Kasumi-1 (cell line): ENCODE results near the gene CPNE5.
"Not testable (repeated sequence)": the region's sequence is repeated elsewhere in the genome, so short reads cannot be mapped to it uniquely, and the experiment has no call there.

Experiments
- DNase-seq, 2 experiments: peaks; one replicate each; lab custom pipeline; 2025; lab: John Stamatoyannopoulos, UW

Gene CPNE5

DNA sequence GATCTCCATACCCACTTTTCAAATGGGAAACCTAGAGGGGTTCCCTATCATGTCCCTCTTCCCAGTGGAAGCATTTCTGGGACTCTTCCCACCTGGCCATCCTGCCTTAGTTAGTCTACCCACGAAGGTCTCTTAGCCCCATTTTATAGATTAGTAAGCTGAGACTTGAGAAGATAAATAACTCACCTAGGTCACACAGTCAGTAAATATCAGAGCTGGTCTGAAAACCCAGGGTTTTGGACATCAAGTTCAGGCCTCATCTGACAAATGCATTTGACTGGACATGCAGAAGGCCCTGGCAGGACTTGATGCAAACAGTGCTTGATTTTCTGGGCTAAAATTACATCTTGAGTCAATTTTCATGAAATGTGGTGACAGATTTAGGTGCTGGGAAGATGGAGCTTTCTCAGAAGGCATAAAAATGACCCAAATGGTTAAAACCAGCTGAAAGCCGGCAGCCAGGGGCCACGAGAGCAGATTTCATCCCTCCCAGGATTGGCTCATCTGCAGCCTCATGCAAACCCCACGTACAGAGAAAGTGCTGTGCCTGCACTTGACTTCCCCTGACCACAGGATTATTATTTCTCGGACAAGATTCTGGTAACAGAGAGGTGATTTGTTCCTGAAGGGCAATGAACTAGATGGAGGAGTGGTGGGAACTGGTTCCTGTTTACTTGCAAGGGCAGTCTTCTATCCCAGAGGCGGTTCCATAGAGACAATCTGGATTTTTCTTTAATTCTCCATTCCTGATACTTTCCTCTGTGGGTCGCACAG, 23.1 kb downstream of the CPNE5 start:
- no peak for DNase-seq

DNA sequence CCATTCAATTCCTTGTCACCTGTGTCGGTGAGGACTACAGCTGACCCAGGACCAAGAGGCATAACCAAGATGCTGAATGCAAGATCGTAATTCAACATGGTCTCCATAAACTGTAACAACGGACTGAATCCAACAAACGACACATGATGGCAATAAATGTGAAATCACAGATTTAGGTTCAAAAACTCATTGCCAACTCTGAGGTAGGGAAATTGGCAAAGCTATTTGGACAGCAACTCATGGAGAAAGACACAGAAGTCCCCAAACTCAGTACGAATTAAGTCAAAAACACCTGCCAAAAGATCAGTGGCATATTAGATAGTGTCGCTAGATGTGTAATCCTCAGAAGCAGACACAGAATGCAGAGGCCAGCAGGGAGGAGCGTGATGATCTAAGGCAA, 25.0 kb downstream of the CPNE5 start:
- DNase-seq, result no peak

DNA sequence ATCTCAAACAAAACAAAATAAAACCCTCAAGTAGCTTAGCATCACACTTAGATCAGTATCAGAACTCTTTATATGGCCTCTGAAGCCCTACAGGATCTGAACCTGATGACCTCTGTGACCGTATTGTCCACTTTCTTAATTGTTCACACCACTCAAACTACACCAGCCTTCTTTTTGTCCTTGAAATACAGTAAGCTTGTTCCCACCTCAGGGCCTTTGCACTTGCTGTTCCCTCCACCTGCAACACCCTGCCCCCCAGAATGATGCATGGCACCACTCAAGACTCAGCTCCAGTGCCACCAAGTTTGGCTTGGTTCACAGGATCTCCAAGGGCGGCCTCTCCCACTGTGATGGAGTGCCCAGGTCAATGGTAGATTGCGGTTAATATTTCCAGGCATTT, 25.7 kb downstream of the CPNE5 start:
- DNase-seq, result no peak

DNA sequence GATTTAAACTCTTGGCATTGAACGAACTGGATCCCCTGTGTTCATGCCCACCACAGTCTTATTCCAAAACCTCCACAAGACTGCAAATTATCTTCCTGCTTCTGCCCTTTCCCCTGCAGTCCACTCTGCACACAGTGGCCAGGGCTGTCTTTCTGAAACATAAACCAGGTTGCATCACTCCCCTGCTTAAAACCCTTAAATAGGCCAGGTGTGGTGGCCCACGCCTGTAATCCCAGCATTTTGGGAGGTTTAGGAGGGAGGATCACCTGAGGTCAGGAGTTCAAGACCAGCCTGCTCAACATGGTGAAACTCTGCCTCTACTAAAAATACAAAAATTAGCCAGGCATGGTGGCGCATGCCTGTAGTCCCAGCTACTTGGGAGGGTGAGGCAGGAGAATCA, 26.2 kb downstream of the CPNE5 start:
- not testable (repeated sequence) for DNase-seq

DNA sequence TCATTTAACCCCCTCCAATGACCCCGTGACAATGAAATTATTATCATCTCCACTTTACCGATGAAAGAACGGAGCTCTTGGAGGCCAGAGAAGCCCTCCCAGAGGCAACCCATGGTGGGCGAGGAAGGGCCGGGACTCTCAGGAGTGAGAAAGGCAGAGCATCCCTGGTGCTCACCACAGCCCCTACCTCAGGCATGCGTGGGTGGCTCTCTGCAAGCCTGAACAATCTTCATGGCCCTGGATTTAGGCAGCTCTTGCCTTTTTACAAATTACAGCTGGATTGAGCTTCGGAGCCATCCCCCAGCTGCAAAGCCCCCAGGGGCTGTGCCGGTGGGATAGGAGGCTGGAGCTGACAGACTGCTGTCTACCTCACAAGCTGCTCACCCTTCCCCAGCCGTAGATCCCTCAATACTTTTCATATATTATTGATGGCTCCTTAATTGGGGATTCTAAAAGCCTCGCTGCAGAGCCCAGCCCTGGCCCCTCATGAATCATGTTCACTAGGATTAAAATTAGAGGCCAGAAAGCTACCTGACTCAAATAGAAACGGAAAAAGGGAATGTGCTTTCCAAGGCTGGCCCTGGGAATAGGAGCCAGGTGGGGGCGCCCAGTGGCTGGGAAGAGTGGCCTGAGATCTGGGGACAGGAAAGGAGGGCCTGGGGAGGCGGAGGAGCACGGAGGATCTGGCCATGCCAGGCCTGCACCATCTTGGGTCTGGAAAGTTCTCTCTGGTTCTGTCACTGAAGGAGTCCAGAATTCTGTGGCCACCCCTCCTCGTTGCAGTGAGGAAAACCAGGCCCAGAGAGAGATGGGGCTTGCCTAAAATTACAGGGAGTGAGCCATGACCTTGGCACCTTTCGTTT, 29.1 kb downstream of the CPNE5 start:
- no peak for DNase-seq

DNA sequence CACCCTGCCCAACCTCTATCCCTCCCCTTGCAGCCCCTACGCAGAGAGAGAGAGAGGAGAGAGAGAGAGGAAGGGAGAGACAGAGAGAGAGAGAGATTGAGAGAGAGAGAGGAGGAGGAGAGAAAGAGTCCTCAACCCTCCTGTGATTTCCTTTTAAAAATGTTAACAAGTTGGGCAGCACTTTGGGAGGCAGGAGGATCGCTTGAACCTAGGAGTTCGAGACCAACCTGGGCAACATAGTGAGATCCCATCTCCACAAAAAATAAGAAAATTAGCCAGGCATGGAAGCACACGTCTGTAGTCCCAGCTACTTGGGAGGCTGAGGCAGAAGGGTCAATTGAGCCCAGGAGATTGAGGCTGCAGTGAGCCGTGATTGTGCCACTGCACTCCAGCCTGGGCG, 30.1 kb downstream of the CPNE5 start:
- no peak for DNase-seq

DNA sequence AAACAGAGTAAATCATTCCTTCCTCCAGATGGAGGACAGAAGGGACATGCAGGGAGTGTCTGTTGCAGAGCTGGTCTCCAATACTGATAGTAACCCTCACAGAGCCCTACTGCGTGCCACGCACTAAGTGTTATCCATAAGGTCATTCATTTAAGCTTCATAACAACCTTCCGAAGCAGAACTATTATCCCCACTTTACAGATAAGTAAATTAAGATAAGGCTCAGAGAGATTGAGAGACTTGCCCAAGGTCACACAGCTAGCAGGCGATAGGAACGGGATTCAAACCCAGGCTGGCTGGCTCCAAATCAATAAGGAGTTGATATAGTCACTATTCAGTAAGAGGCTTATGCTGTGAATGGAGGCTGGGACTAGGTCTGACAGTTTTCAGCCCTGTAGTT, 30.6 kb downstream of the CPNE5 start:
- DNase-seq, result no peak

DNA sequence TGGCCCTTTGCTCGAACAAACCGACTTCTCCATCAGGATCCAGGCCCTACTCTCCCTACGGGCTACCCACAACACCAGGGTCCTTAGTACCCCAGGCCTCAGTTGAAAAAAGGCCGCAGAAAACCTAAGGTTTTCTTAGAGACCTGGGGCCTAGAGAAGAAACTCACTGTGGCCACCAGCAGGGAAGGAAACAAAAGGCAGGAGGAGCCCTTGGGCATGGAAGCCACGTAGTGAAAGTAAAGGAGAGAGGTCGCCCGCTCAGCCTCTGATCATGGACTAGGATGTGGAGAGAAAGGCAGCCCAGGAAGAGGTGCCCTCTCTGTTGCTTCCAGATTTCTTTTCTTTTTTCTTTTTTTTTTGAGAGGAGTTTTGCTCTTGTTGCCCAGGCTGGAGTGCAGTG, 31.5 kb downstream of the CPNE5 start:
- no peak for DNase-seq

DNA sequence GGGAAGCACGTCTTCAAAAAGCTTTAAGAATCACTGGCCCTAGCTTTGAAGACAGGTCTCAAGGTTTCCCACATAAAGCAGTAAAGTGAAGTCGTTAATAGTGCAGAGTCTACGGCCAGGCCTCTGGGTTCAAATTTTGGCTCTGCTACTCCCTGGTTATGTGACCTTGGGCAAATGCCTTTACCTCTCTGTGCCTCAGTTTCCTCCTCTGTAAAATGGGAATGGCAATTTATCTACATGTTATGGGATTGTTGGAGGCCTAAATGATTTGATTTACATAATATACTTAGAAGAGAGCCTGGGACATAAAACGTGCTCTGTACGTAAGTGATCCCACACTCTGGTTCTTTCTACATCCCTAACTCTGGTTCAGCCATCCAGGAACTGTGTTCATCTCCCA, 32.1 kb downstream of the CPNE5 start:
- DNase-seq, result no peak

DNA sequence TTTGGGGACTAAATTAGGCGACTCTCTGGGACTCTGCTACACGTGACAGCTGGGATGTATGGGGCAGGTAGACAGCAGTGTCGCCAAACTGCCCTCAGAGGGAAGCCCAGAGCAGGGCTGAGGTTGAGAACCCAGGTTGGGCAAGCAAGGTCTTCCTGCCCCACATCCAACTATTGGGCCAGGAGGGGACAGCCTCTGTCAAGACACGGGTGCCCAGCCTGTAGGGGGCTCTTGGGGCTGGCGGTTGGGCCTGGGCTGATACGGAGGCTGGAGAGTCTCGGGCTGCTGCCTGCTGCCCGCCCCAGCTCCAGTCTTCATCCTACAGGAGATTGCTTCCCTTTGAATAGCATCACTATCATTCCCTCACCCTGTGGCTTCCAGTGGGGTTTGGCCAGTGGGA, 33.3 kb downstream of the CPNE5 start:
- no peak for DNase-seq

DNA sequence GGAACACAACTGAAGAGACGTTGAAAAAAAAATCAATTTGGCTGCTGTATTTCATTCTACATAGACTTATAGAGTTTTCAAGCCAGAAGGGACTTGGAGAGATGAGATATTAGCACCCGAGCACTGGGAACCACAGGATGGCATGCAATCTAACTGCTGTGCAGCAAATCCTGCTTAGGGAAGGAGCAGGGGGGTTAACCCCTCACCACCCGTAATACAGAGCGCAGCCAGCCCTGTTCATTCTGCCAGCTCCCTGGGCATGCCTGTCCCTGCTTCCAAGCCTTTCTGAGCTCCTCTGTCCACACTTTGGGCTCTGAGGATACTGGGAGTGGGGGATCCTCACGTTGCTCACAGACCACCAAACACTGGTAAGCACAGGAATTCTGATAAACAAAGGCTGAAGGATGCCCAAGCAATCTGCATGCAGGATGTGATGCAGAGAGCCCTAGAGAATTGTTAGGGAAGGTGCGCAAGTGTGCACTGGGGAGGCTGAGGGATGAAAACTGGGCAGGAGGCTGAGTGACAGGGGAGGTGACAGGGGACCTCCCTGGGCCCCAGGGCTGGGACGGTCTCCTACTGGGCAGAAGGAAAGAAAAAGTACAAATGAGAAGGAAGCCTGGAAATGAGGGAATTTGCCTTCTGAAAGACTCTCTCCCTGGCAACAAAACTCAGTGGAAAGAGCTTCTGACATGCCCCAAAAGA, 34.0 kb downstream of the CPNE5 start:
- DNase-seq, result no peak

DNA sequence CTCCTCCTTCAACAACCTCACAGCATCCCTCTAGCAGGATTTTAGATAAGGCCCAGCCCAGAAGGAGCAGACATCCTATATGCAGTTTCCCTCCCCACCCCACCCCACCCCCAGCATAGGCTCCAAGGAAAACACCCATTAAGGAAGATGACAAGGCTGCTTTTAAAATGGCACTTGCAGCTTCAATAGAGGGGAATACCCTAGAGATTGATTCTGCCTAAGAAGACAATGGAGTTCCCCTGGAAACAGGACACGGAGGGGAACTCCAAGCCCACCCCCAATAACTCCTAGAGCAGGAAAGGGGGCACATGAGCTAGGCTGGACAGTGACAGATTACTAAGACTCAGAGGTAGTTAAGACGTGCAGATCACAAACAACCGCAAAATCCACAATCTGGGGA, 34.7 kb downstream of the CPNE5 start:
- DNase-seq, result no peak

DNA sequence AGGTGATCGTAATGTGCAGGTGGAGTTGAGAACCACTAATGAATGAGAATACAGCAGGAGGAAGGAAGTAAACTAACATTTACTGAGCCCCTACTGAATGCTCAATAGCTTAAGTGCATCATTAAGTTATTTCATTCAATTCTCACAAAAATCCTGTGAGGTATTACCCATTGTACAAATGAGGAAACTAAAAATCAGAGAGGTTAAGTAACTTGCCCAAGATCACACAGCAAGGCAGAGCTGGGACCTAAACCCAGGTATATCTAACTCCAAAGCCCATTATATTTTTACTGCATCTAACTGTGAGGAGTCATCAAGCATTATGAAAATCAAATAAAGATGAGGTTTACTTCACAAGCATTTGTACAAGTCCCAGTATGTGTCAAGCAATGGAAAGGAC, 35.3 kb downstream of the CPNE5 start:
- DNase-seq, result no peak

DNA sequence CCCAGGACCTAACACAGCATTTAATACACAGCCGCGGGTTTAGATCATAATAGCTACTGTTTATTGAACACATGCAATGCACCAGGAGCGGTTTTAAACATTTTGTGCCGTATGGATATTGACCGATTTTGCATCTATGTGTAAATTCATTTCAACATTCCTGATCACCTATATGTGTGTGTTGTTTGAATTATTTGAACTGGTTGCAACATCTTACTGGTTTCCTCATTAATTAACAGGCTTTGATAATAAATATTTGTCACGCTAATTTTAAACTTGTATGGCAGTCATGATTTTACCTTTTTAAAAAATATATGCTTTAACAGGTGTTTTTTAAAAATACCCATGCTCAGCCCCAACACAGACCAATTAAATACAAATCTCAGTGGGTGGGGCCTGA, 35.8 kb downstream of the CPNE5 start:
- DNase-seq, result no peak

DNA sequence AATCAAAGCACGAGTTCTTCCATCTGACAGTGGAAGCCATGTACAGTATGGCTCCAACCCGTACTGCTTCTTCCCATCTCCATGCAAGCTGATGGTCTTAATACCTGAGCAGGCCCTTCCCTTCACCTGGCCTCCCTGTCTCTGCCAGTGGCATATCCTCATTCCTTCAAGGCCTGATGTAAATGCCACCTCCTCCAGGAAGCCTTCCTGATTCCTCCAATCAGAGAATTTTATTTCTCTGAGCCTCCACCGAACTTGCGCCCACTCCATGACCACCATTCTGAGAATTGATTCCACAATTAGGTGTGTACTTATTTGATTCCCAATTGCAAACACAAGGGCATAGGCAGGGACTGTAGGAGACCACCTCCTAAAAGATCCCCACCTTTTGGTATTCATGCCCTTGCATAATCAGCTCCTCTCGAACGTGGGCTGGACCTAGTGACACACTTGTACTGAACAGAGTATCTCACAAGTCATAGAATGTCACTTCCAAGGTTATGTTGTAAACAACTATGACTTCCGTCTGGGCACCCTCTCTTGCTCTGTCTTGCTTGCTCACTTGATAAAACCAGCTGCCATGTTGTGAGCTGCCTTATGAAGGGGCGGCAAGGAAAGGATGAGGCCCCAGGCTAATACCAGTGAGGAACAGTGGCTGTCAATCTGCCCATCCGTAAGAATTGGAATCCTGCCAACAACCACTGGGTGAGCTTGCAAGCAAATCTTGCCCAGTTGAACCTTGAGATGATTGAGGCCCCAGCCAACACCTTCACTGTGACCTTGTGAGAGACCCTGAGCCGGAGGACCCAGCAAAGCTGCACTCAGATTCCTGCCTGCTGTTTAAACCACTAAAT, 38.8 kb downstream of the CPNE5 start:
- no peak for DNase-seq

DNA sequence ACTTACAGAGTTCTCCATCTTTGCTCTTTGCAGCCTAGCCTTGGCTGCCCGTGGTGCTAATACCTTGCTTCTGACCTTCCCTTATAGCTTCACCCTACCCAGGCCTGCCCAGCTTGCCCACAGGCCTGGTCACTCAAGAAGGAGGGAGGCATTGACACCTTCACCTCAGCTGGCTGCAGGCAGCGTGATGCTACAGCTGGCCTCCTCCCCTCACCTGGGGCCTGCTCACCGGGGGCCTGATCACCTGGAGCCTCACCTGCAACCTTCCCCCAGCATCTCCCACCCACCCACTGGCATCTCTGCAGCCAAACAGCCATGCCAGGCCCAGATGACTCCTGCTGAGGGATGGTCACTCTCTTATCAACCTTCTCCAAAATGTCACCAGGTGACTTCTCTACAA, 40.4 kb downstream of the CPNE5 start:
- no peak for DNase-seq

DNA sequence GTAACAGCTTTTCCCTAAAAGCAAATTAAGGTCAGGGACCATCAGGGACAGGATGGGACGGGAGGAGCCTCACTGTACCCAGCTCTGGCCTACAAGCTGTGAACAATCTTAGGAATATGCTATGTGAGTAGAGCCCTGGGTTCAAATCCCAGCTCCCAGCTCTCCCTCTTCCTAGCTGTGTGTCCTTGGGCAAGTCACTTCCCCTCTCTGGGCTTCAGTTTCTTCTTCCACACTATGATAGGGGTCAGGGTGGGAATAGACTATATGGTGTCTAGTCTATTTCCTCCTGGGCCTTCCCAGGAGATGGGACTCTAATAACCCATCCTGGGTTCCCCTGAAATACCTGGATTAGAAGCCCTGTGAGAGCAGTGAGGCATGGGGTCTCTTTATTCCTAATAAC, 41.6 kb downstream of the CPNE5 start:
- no peak for DNase-seq

DNA sequence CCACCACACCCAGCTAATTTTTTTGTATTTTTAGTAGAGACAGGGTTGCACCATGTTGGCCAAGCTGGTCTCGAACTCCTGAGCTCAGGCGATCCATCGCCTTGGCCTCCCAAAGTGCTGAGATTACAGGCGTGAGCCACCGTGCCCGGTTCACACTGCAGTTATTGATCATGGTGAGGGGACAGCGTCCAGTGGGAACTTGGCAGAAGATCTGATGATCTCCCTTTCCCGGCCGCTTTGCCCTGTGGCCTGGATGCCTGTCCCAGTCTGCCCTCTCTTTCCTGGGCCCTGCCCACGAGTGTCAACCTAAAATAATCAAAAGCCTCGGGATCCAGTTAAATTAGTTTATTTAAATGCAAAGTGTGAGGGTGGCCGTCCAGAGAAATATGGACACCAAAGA, 42.2 kb downstream of the CPNE5 start:
- no peak for DNase-seq

DNA sequence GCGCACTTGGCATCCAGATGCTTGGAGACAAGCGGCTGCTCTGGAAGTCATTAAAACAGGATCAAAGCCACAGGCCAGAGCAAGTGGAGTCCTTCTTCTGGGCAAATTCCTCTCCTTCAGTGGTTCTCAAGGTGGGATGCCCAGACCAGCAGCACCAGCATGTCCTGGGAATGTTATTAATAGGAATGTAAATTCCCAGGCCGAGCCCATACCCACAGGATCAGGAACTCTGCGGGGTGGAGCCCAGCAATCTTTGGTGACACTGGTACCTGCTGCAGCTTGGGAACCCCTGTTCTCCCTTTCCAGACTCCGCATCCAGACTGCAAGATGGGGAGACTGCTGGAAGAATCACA, 44.6 kb downstream of the CPNE5 start:
- no peak for DNase-seq

DNA sequence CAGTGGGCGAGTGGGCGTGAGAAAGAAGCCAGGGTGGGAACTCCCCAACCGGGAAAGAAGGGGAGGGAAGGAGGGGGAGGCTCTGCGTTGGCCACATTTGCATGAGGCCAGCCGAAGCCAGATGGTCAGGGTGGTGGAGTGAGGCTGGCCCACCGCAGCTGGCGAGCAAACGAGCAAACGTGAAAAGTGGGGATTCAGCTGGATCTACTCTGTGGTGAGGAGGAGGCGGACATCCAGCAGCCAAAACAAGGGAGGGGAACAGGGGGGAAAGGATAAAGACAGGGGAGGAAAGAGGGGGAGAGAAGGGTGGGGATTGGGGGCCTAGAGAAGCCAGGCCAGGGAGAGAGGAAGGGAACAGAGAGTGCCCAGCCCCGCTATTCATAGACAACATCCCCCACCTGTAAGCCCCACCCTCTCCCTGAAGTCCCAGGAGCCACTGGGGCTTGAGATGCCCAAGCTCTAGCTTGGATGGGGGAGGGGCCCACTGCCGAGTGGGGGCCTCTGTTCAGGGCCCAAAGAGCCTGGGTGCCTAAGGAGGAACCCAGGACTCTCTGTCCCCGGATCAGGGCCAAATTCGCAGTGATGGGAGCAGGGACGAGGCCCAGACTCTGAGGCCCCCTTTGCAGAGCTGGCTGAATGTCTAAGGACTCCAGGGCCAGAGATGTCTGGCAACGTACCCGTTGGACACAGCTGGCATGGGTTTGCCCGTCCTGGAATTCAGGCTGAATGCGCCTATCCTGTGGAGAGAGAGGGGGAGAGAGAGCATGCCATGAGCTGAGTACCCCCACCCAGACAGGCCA, 45.1 kb downstream of the CPNE5 start:
- no peak for DNase-seq

DNA sequence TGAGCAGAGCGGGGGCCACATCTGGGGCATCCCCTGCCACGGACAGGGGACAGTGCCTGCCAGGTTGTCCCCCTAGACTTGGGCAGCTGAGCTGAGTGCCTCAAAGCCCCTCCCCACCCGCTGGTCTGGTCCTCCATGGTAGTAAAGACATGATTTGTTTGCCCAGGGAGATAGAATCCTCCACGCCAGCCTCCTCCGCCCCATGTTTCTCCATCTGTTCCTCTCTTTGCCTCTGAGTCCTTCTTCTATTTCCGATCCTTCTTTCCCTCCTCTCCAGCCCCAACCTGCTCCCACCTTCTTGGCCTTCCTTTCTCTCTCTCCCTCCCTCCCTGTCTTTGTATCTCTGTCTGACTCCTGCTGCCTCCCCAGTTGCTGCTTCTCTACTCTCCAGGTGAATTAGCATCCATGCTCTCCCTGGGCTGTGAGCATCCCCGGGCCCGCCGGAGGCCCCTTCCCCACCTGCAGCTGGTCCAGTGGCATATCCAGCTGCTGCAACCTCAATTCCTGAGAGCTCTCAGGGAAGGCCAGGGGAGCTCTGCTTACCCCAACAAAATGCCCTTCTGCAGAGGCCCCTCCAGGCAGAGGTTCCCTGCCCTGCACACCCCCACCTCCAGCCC, 45.8 kb downstream of the CPNE5 start:
- DNase-seq, result no peak
